ENCODE results near the gene CD2AP.

CD2AP gene

DNA sequence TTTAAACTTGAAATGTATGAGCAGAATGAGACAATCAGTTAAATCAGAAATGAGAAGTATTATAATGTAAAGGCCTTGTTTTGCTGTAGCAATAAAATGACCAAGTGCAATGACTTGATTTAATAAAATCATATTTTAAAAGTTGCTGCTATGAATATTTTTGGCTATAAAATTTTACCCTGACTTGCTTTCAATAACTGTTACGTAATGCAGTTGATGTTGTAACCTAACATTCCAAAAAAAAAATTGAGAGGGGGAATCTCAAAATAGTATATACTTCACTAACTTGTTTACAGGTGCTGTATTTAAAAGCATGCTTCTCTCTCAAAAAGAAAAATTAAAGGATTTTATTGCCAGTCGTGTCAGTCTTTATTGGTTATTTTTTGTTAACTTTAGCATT lies 149.2 kb downstream of the CD2AP start:
- H3K9me2 ChIP-seq (replicated peaks; ENCODE audit: insufficient read depth, low read length), result no peaks in the 10 kb centered on the region
- no peak for DNase-seq
- no peaks in the 10 kb centered on the region for H3K27me3 ChIP-seq (replicated peaks; ENCODE audit: insufficient read depth, low read length)
- H3K4me3 ChIP-seq (ENCODE audit: low read length), result no peak overlapping the region
- no peak overlapping the region for H3K27ac ChIP-seq (ENCODE audit: low read length)
- no peaks in the 10 kb centered on the region for H3K79me2 ChIP-seq (ENCODE audit: low read length)
- H2AFZ ChIP-seq (ENCODE audit: low read length), result no peak overlapping the region
- no peaks in the 10 kb centered on the region for H3K36me3 ChIP-seq (replicated peaks; ENCODE audit: insufficient read depth, low read length)
- no peaks in the 10 kb centered on the region for H3K9me3 ChIP-seq (replicated peaks; ENCODE audit: insufficient read depth, low read length)
- no peak for TF ChIP-seq EZH2phosphoT487 (IDR thresholded peaks at IDR 0.05; ENCODE audit: low read length)
- H3K9ac ChIP-seq (ENCODE audit: low read length), result no peak overlapping the region
- H3F3A ChIP-seq (ENCODE audit: insufficient read depth, low read length), result no peaks in the 10 kb centered on the region
- no peaks in the 10 kb centered on the region for H3K4me1 ChIP-seq (ENCODE audit: low read length)
- no peak overlapping the region for H3K4me2 ChIP-seq (ENCODE audit: low read depth, low read length)
- no peaks in the 10 kb centered on the region for H4K20me1 ChIP-seq (ENCODE audit: insufficient read depth, low read length)

DNA sequence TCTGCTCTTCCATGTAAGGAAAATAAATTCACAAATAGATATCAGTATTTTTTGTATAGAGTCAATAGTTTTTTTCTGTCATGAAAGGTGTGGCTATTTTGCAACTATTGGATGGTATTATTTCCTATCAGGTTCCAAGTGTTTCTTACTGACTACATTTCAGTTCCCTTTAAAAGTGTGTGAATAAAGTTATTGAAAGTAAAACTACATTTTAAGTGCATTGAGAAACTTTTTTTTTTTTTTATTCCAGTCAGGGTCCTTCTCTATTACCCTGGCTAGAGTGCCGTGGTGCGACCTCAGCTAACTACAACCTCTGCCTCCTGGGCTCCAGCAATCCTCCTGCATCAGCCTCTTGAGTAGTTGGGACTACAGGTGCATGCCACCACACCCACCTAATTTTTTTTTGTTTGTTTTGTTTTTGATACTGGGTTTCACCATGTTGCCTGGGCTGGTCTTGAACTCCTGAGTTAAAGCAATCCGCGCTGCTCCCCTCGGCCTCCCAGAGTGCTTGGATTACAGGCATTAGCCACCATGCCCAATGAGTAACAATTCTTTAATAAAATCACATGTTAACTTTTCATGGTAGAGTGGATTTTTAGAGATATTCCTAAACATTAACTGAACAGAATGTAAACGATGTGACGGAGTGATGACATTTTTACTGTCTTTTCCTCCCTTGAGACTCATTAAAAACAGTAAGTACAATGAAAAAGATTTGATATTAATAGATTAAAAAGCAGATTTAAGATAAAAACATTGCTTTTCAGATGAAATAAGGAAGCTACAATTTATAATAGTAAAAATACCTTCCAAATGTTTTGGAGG lies 151.1 kb downstream of the CD2AP start:
- Histone ChIP-seq H3K27ac (ENCODE audit: low read length) (no peak overlapping the region), H3F3A (ENCODE audit: insufficient read depth, low read length) (no peaks in the 10 kb centered on the region), H3K79me2 (ENCODE audit: low read length) (no peaks in the 10 kb centered on the region), H3K9me2 (replicated peaks; ENCODE audit: insufficient read depth, low read length) (no peaks in the 10 kb centered on the region), H3K4me1 (ENCODE audit: low read length) (no peaks in the 10 kb centered on the region), H3K27me3 (replicated peaks; ENCODE audit: insufficient read depth, low read length) (no peaks in the 10 kb centered on the region), H4K20me1 (ENCODE audit: insufficient read depth, low read length) (no peaks in the 10 kb centered on the region), H3K9me3 (replicated peaks; ENCODE audit: insufficient read depth, low read length) (no peaks in the 10 kb centered on the region), H3K4me2 (ENCODE audit: low read depth, low read length) (no peak overlapping the region), H2AFZ (ENCODE audit: low read length) (no peak overlapping the region), H3K36me3 (replicated peaks; ENCODE audit: insufficient read depth, low read length) (no peaks in the 10 kb centered on the region), H3K9ac (ENCODE audit: low read length) (no peak overlapping the region), H3K4me3 (ENCODE audit: low read length) (no peak overlapping the region)
- no peak for DNase-seq
- no peak for TF ChIP-seq EZH2 (optimal IDR thresholded peaks at IDR 0.05; ENCODE audit: low read depth, low read length)
- TF ChIP-seq EZH2phosphoT487 (IDR thresholded peaks at IDR 0.05; ENCODE audit: low read length), result no peak
- TF ChIP-seq, protein P1, sequence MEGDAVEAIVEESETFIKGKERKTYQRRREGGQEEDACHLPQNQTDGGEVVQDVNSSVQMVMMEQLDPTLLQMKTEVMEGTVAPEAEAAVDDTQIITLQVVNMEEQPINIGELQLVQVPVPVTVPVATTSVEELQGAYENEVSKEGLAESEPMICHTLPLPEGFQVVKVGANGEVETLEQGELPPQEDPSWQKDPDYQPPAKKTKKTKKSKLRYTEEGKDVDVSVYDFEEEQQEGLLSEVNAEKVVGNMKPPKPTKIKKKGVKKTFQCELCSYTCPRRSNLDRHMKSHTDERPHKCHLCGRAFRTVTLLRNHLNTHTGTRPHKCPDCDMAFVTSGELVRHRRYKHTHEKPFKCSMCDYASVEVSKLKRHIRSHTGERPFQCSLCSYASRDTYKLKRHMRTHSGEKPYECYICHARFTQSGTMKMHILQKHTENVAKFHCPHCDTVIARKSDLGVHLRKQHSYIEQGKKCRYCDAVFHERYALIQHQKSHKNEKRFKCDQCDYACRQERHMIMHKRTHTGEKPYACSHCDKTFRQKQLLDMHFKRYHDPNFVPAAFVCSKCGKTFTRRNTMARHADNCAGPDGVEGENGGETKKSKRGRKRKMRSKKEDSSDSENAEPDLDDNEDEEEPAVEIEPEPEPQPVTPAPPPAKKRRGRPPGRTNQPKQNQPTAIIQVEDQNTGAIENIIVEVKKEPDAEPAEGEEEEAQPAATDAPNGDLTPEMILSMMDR (IDR thresholded peaks at IDR 0.05; ENCODE audit: low read length), result no peak

DNA sequence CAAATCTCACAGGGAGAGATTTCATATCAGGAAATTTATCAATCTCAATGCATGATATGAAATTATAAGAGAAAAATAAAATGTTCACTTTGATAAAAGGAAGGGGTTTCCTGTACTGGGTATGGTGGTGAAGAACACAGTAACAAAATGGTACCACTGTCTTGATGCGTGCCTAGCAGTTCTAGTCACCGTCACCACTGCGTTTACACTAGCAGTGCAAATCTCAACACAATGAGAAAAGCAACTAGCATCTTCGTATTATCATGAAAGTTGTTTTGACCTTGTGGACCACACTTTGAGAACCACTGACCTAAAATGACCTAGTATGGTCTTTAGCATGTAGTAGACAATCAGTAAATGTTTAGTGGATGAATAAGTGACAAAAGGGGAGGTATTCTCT lies 152.4 kb downstream of the CD2AP start:
- Histone ChIP-seq H3K36me3 (replicated peaks; ENCODE audit: insufficient read depth, low read length) (no peaks in the 10 kb centered on the region), H3K4me2 (ENCODE audit: low read depth, low read length) (no peak overlapping the region), H3K27me3 (replicated peaks; ENCODE audit: insufficient read depth, low read length) (no peaks in the 10 kb centered on the region), H3K9me3 (replicated peaks; ENCODE audit: insufficient read depth, low read length) (no peaks in the 10 kb centered on the region), H3F3A (ENCODE audit: insufficient read depth, low read length) (no peaks in the 10 kb centered on the region), H3K4me1 (ENCODE audit: low read length) (no peaks in the 10 kb centered on the region), H4K20me1 (ENCODE audit: insufficient read depth, low read length) (no peaks in the 10 kb centered on the region), H3K4me3 (ENCODE audit: low read length) (no peak overlapping the region), H3K9ac (ENCODE audit: low read length) (no peak overlapping the region), H3K9me2 (replicated peaks; ENCODE audit: insufficient read depth, low read length) (no peaks in the 10 kb centered on the region), H3K27ac (ENCODE audit: low read length) (no peak overlapping the region), H3K79me2 (ENCODE audit: low read length) (no peaks in the 10 kb centered on the region), H2AFZ (ENCODE audit: low read length) (no peak overlapping the region)
- no peak for DNase-seq
- TF ChIP-seq EZH2phosphoT487 (IDR thresholded peaks at IDR 0.05; ENCODE audit: low read length) (no peak), EZH2 (optimal IDR thresholded peaks at IDR 0.05; ENCODE audit: low read depth, low read length) (no peak)
- TF ChIP-seq, protein P1 (IDR thresholded peaks at IDR 0.05; ENCODE audit: low read length), result no peak

DNA sequence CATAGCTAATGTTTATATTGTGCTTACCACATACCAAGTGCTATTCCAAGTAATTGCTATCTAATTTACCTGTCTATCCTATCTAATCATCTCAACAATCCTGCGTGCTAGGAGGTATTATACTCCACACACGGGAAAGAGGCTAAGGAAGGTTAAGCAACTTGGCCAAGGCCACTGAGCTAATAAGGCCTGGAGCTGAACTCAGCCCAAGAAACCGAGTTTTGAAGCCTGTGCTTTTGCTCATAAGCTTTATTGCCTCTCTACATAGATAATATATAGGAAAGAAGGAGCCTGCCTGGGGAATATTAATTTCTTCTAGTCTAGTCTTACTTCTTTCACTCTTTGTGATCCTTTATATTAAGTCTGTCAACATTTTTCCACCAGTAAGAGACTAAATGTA lies 153.0 kb downstream of the CD2AP start:
- no peaks in the 10 kb centered on the region for H3K36me3 ChIP-seq (replicated peaks; ENCODE audit: insufficient read depth, low read length)
- no peaks in the 10 kb centered on the region for H3K9me2 ChIP-seq (replicated peaks; ENCODE audit: insufficient read depth, low read length)
- no peak for TF ChIP-seq EZH2phosphoT487 (IDR thresholded peaks at IDR 0.05; ENCODE audit: low read length)
- TF ChIP-seq, protein P1 (IDR thresholded peaks at IDR 0.05; ENCODE audit: low read length), result no peak
- TF ChIP-seq EZH2 (optimal IDR thresholded peaks at IDR 0.05; ENCODE audit: low read depth, low read length), result no peak
- no peak overlapping the region for H2AFZ ChIP-seq (ENCODE audit: low read length)
- no peak overlapping the region for H3K4me2 ChIP-seq (ENCODE audit: low read depth, low read length)
- no peaks in the 10 kb centered on the region for H3K4me1 ChIP-seq (ENCODE audit: low read length)
- no peak overlapping the region for H3K9ac ChIP-seq (ENCODE audit: low read length)
- H3K79me2 ChIP-seq (ENCODE audit: low read length), result no peaks in the 10 kb centered on the region
- no peaks in the 10 kb centered on the region for H3K9me3 ChIP-seq (replicated peaks; ENCODE audit: insufficient read depth, low read length)
- H3F3A ChIP-seq (ENCODE audit: insufficient read depth, low read length), result no peaks in the 10 kb centered on the region
- no peak for DNase-seq
- H3K27ac ChIP-seq (ENCODE audit: low read length), result no peak overlapping the region
- no peak overlapping the region for H3K4me3 ChIP-seq (ENCODE audit: low read length)
- no peaks in the 10 kb centered on the region for H4K20me1 ChIP-seq (ENCODE audit: insufficient read depth, low read length)
- H3K27me3 ChIP-seq (replicated peaks; ENCODE audit: insufficient read depth, low read length), result no peaks in the 10 kb centered on the region
